Keratinocyte (primary cell): ENCODE data around the gene NKX2-2. TPM values are rescaled to one million over a fixed set of nuclear protein-coding genes. Genes with fewer than 3 reads are reported as not detected.

Experiments
- DNase-seq: peaks from one replicate; pipeline ENCODE4 v3.0.0-alpha.2; 2011; ENCODE audit warnings: low read depth, missing footprints, low spot score
- FAIRE-seq: peaks from 2 replicates; lab custom pipeline; 2011; peaks lifted over from hg19 to GRCh38; lab: Jason Lieb, UNC
- H2AFZ ChIP-seq: 2 replicates; pipeline ENCODE4 v1.6.0; 2012; ENCODE audit warnings: low read length, control low read depth, inconsistent platforms; ENCODE audit not compliant: control insufficient read depth
- H3K27ac ChIP-seq: 2 replicates; pipeline ENCODE4 v1.5.1; 2011; ENCODE audit warnings: low read length; ENCODE audit not compliant: control insufficient read depth, insufficient read depth
- H3K27me3 ChIP-seq: 3 replicates; pipeline ENCODE4 v1.6.0; 2011; ENCODE audit warnings: low read length; ENCODE audit not compliant: control insufficient read depth, insufficient read depth; ENCODE audit errors: extremely low read depth
- H3K36me3 ChIP-seq, 2 experiments: 2 replicates in 1 of 2; 3 replicates in 1 of 2; pipeline ENCODE4 v1.5.1; 2011; ENCODE audit warnings: low read length in 2 of 2, mild to moderate bottlenecking in 1 of 2; ENCODE audit not compliant: control insufficient read depth in 2 of 2, insufficient read depth in 2 of 2; ENCODE audit errors: extremely low read depth in 1 of 2
- H3K4me1 ChIP-seq: 3 replicates; pipeline ENCODE4 v1.5.1; 2011; ENCODE audit warnings: low read length; ENCODE audit not compliant: control insufficient read depth, insufficient read depth; ENCODE audit errors: extremely low read depth
- H3K4me2 ChIP-seq: 3 replicates; pipeline ENCODE4 v1.6.0; 2011; ENCODE audit warnings: low read depth, low read length; ENCODE audit not compliant: control insufficient read depth, insufficient read depth; ENCODE audit errors: extremely low read depth
- H3K4me3 ChIP-seq, 3 experiments: fragments of 200-600 bp in 1 of 3; sonication (generic) in 1 of 3; 2 replicates in 2 of 3; 3 replicates in 1 of 3; pipeline ENCODE4 v1.5.1; 2011 to 2016; ENCODE audit warnings: low read length in 3 of 3, mild to moderate bottlenecking in 3 of 3, control low read depth in 2 of 3, inconsistent platforms in 1 of 3, low read depth in 1 of 3, mixed read lengths in 1 of 3, mixed run types in 1 of 3, moderate library complexity in 1 of 3; ENCODE audit not compliant: control insufficient read depth in 2 of 3, insufficient read depth in 2 of 3; ENCODE audit errors: extremely low read depth in 1 of 3
- H3K79me2 ChIP-seq: 2 replicates; pipeline ENCODE4 v1.6.0; 2012; ENCODE audit warnings: low read length; ENCODE audit not compliant: control insufficient read depth, insufficient read depth
- H3K9ac ChIP-seq: 3 replicates; pipeline ENCODE4 v1.6.0; 2011; ENCODE audit warnings: low read length; ENCODE audit not compliant: control insufficient read depth, insufficient read depth; ENCODE audit errors: extremely low read depth
- H3K9me1 ChIP-seq: 3 replicates; pipeline ENCODE4 v1.6.0; 2011; ENCODE audit warnings: low read length; ENCODE audit not compliant: control insufficient read depth, insufficient read depth; ENCODE audit errors: extremely low read depth
- H3K9me3 ChIP-seq: 2 replicates; pipeline ENCODE4 v1.5.1; 2012; ENCODE audit warnings: low read depth, low read length; ENCODE audit not compliant: control insufficient read depth
- H4K20me1 ChIP-seq: 3 replicates; pipeline ENCODE4 v1.6.0; 2011; ENCODE audit warnings: low read length; ENCODE audit not compliant: control insufficient read depth, insufficient read depth; ENCODE audit errors: extremely low read depth
- EZH2 ChIP-seq: IDR thresholded peaks from one replicate; pipeline ENCODE4 v1.6.1; 2012; ENCODE audit warnings: inconsistent platforms, mild to moderate bottlenecking, low read length, moderate library complexity
- dilution Hi-C: fragments of 300-500 bp; cut with MboI; formaldehyde crosslinking; loops from one replicate; pipeline ENCODE4 v1.7.0; 2020; ENCODE audit warnings: low sequenced_read_pairs; ENCODE audit not compliant: extremely low pct_ligation_motif_present
- polyA plus RNA-seq, 5 experiments: library from polyadenylated mRNA; depleted of rRNA in 3 of 5; stranded (reverse) in 3 of 5; stranded (forward) in 1 of 5; unstranded in 1 of 5; fragments of >200 nt; gene quantifications; 1 replicate in 1 of 5; 2 replicates in 3 of 5; 3 replicates in 1 of 5; pipeline versions ENCODE4 v1.2.1 to v1.2.3, GENCODE V29; 2011 to 2012; ENCODE audit warnings: missing spikeins in 2 of 5, low read depth in 1 of 5, low replicate concordance in 1 of 5
- TF ChIP-seq, protein P1 (sequence below), 3 experiments: IDR thresholded peaks in 1 of 3; conservative IDR thresholded peaks in 1 of 3; optimal IDR thresholded peaks in 1 of 3; 2 replicates in 2 of 3; 3 replicates in 1 of 3; pipeline versions ENCODE3 to v1.5.1; 2011; ENCODE audit warnings: low read length in 3 of 3, mild to moderate bottlenecking in 3 of 3, moderate library complexity in 2 of 3, control low read depth in 1 of 3, inconsistent platforms in 1 of 3; ENCODE audit not compliant: insufficient read depth in 2 of 3; ENCODE audit errors: extremely low read depth in 1 of 3

NKX2-2 gene
- polyA plus RNA-seq, 1 donor (not counting 4 experiments of a cell fraction or from before 2014, with no cell fraction given), result not detected

DNA sequence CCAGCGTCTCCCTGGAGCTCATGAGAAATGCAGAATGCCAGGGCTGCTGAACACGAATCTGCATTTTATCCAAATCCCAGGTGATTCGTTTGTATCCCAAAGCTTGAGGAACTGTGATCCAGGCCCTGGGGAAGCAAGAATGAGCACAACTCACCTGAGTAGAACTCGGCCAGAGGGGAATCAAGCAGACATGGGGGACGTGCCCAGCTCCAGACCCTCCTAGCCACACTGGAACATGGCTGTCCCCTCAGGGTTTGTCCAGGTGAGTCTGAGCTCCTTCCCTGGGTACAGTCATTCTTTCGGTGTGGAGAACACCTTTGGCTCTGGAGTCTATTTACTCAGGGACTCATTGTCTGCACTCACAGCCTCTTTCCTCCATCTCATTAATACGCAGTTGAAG lies 13.3 kb downstream of the NKX2-2 start:
- no peaks in the 10 kb centered on the region for H3K9me3 ChIP-seq
- peaks cover 7% of the 10 kb centered on the region for H3K4me1 ChIP-seq
- H3K9ac ChIP-seq, result no peak overlapping the region
- no peaks in the 10 kb centered on the region for H3K79me2 ChIP-seq
- H4K20me1 ChIP-seq, result no peaks in the 10 kb centered on the region
- no peak overlapping the region for H3K4me2 ChIP-seq
- no peak overlapping the region for H3K4me3 ChIP-seq
- H3K36me3 ChIP-seq, result no peaks in the 10 kb centered on the region
- dilution Hi-C loops, result no loop called here
- DNase-seq (no peak), FAIRE-seq (no peak)
- peaks cover 8% of the 10 kb centered on the region for H3K27me3 ChIP-seq
- H3K27ac ChIP-seq, result no peak overlapping the region
- H2AFZ ChIP-seq, result no peak overlapping the region
- no peaks in the 10 kb centered on the region for H3K9me1 ChIP-seq
- no peak for TF ChIP-seq EZH2
- TF ChIP-seq, protein P1, sequence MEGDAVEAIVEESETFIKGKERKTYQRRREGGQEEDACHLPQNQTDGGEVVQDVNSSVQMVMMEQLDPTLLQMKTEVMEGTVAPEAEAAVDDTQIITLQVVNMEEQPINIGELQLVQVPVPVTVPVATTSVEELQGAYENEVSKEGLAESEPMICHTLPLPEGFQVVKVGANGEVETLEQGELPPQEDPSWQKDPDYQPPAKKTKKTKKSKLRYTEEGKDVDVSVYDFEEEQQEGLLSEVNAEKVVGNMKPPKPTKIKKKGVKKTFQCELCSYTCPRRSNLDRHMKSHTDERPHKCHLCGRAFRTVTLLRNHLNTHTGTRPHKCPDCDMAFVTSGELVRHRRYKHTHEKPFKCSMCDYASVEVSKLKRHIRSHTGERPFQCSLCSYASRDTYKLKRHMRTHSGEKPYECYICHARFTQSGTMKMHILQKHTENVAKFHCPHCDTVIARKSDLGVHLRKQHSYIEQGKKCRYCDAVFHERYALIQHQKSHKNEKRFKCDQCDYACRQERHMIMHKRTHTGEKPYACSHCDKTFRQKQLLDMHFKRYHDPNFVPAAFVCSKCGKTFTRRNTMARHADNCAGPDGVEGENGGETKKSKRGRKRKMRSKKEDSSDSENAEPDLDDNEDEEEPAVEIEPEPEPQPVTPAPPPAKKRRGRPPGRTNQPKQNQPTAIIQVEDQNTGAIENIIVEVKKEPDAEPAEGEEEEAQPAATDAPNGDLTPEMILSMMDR (optimal IDR thresholded peaks at IDR 0.05 in 1 of 3, IDR thresholded peaks at IDR 0.05 in 1 of 3, conservative IDR thresholded peaks at IDR 0.05 in 1 of 3; ENCODE audit: extremely low read depth in 1 of 3, insufficient read depth in 2 of 3, low read length in 3 of 3), result no peak

- peaks cover 5% of the 10 kb centered on the region for H3K27me3 ChIP-seq
- dilution Hi-C loops, result no loop called here
- H3K9me1 ChIP-seq, result no peaks in the 10 kb centered on the region
- H3K4me2 ChIP-seq, result no peak overlapping the region
- no peak overlapping the region for H3K4me3 ChIP-seq
- H4K20me1 ChIP-seq, result no peaks in the 10 kb centered on the region
- no peak overlapping the region for H3K27ac ChIP-seq
- peaks cover 3% of the 10 kb centered on the region for H3K4me1 ChIP-seq
- no peak for DNase-seq
- TF ChIP-seq, protein P1 (optimal IDR thresholded peaks at IDR 0.05 in 1 of 3, IDR thresholded peaks at IDR 0.05 in 1 of 3, conservative IDR thresholded peaks at IDR 0.05 in 1 of 3; ENCODE audit: extremely low read depth in 1 of 3, insufficient read depth in 2 of 3, low read length in 3 of 3), result no peak
- no peak for TF ChIP-seq EZH2
- no peak overlapping the region for H2AFZ ChIP-seq
- H3K9me3 ChIP-seq, result no peaks in the 10 kb centered on the region
- no peaks in the 10 kb centered on the region for H3K79me2 ChIP-seq
- no peak overlapping the region for H3K9ac ChIP-seq
- H3K36me3 ChIP-seq, result no peaks in the 10 kb centered on the region
- FAIRE-seq, result no peak
Observed at GRCh38 chr20:21499641-21500040, 14.2 kb downstream of the NKX2-2 start.
